B cell (primary cell): Measurements from ENCODE around the gene DHRS1. TPM values are rescaled to one million over a fixed set of nuclear protein-coding genes. Genes with fewer than 3 reads are reported as not detected.

Experiments used
- ATAC-seq: fragments of 200-7000 bp; cut with Tn5 transposase; one replicate; pipeline ENCODE4 v1.10.0; 2021; ENCODE audit warnings: low read depth, mild to moderate bottlenecking, moderate number of reproducible peaks, moderate library complexity
- CTCF ChIA-PET: fragments of 350-600 bp; sonication (Branson Sonifier 250); formaldehyde crosslinking; loops from one replicate; lab custom pipeline; 2021; ENCODE audit warnings: antibody characterized with exemption, inconsistent platforms; lab: Charles Lee
- POLR2A ChIA-PET: fragments of 350-600 bp; sonication (Branson Sonifier 250); formaldehyde crosslinking; loops from one replicate; lab custom pipeline; 2021; ENCODE audit warnings: antibody characterized with exemption; lab: Charles Lee
- DNase-seq: peaks from one replicate; pipeline ENCODE4 v3.0.0; 2013
- H2AFZ ChIP-seq: 2 replicates; pipeline ENCODE4 v1.6.1; 2012; ENCODE audit warnings: mild to moderate bottlenecking, low read depth, low read length; ENCODE audit not compliant: insufficient read depth, poor library complexity, severe bottlenecking
- H3K27ac ChIP-seq, 2 donors: 1 replicate in 1 of 2; 2 replicates in 1 of 2; pipeline ENCODE4 v1.5.1; 2012 to 2013; ENCODE audit warnings: low read length in 2 of 2, mild to moderate bottlenecking in 2 of 2, moderate library complexity in 1 of 2
- H3K27me3 ChIP-seq, 4 experiments: fragments of 200-600 bp in 1 of 4; sonication (generic) in 1 of 4; replicated peaks in 1 of 4; 1 replicate in 2 of 4; 2 replicates in 2 of 4; pipeline versions ENCODE4 v1.6.1 to v1.7.0; 2013 to 2016; ENCODE audit warnings: low read length in 3 of 4, mild to moderate bottlenecking in 2 of 4, mixed read lengths in 1 of 4, moderate library complexity in 1 of 4; ENCODE audit not compliant: insufficient read depth in 4 of 4, control insufficient read depth in 3 of 4; ENCODE audit errors: control extremely low read depth in 1 of 4
- H3K36me3 ChIP-seq, 2 experiments: replicated peaks in 1 of 2; 1 replicate in 1 of 2; 2 replicates in 1 of 2; pipeline versions ENCODE4 v1.6.1 to v1.7.1; 2013; ENCODE audit warnings: low read length in 1 of 2; ENCODE audit not compliant: insufficient read depth in 2 of 2, control insufficient read depth in 1 of 2; ENCODE audit errors: control extremely low read depth in 1 of 2, extremely low read depth in 1 of 2
- H3K4me1 ChIP-seq, 2 donors: fragments of 200-600 bp in 1 of 2; sonication (generic) in 1 of 2; 1 replicate in 1 of 2; 2 replicates in 1 of 2; pipeline versions ENCODE4 v1.5.1 to v1.6.1; 2013 to 2017; ENCODE audit warnings: low read length in 2 of 2; ENCODE audit not compliant: control insufficient read depth in 2 of 2, insufficient read depth in 2 of 2
- H3K4me2 ChIP-seq: replicated peaks from 2 replicates; pipeline ENCODE3; 2012; ENCODE audit warnings: mild to moderate bottlenecking, low read depth, low read length; ENCODE audit not compliant: poor library complexity, severe bottlenecking
- H3K4me3 ChIP-seq, 5 experiments: fragments of 200-600 bp in 1 of 5; sonication (generic) in 1 of 5; 1 replicate in 3 of 5; 2 replicates in 2 of 5; pipeline versions ENCODE4 v1.5.1 to v1.7.0; 2011 to 2016; ENCODE audit warnings: low read length in 4 of 5, mild to moderate bottlenecking in 4 of 5, low read depth in 2 of 5, control low read depth in 1 of 5, moderate library complexity in 1 of 5; ENCODE audit not compliant: insufficient read depth in 1 of 5; ENCODE audit errors: control extremely low read depth in 1 of 5, extremely low read depth in 1 of 5
- H3K79me2 ChIP-seq: fragments of 200-600 bp; sonication (generic); one replicate; pipeline ENCODE4 v1.6.0; 2016; ENCODE audit warnings: low read length; ENCODE audit not compliant: control insufficient read depth, insufficient read depth
- H3K9ac ChIP-seq: fragments of 200-600 bp; sonication (generic); 2 replicates; pipeline ENCODE4 v1.6.1; 2017; ENCODE audit warnings: mild to moderate bottlenecking, low read length, moderate library complexity
- H3K9me3 ChIP-seq, 3 donors: one replicate each; pipeline versions ENCODE4 v1.6.1 to v1.7.1; 2013; ENCODE audit warnings: low read length in 2 of 3; ENCODE audit not compliant: control insufficient read depth in 2 of 3, insufficient read depth in 1 of 3; ENCODE audit errors: control extremely low read depth in 1 of 3
- H4K20me1 ChIP-seq: 2 replicates; pipeline ENCODE4 v1.6.0; 2012; ENCODE audit warnings: mild to moderate bottlenecking, low read length; ENCODE audit not compliant: insufficient read depth, control insufficient read depth, poor library complexity, severe bottlenecking
- H3K27ac Mint-ChIP-seq: one replicate; pipeline ENCODE4 v1.8.0; 2021; ENCODE audit warnings: mixed read lengths
- H3K27me3 Mint-ChIP-seq: one replicate; pipeline ENCODE4 v1.8.0; 2021; ENCODE audit warnings: mixed read lengths
- H3K4me1 Mint-ChIP-seq: one replicate; pipeline ENCODE4 v1.8.0; 2021; ENCODE audit warnings: mixed read lengths
- H3K4me3 Mint-ChIP-seq: one replicate; pipeline ENCODE4 v1.8.0; 2021; ENCODE audit warnings: mixed read lengths
- H3K9me3 Mint-ChIP-seq: one replicate; pipeline ENCODE4 v1.8.0; 2022; ENCODE audit warnings: mixed read lengths; ENCODE audit not compliant: insufficient read depth
- CTCF ChIP-seq: fragments of 200-600 bp; IDR thresholded peaks from one replicate; pipeline ENCODE4 v1.8.0; 2022; ENCODE audit warnings: antibody characterized with exemption, mild to moderate bottlenecking
- EZH2 ChIP-seq: IDR thresholded peaks from 2 replicates; pipeline ENCODE4 v1.6.1; 2012; ENCODE audit warnings: borderline replicate concordance, low read depth, mild to moderate bottlenecking, moderate library complexity, low read length; ENCODE audit not compliant: insufficient read depth, poor library complexity, severe bottlenecking
- WGBS: methylation state at CpG from one replicate; pipeline ENCODE4 v1.1.5; 2013; ENCODE audit warnings: missing lambda C conversion rate; ENCODE audit not compliant: insufficient coverage; 5-methylcytosine and 5-hydroxymethylcytosine counted together
- intact Hi-C: fragments of 100-400 bp; cut with micrococcal nuclease; formaldehyde crosslinking; loops from one replicate; pipeline ENCODE4 v1.10.0; 2022
- polyA plus RNA-seq: library from polyadenylated mRNA; depleted of rRNA; stranded (reverse); fragments of >200 nt; gene quantifications from 2 replicates; pipeline ENCODE4 v1.2.3, GENCODE V29; 2012
- total RNA-seq, 2 donors: library from RNA; stranded (reverse); fragments of 120-200 nt in 1 of 2; gene quantifications; 1 replicate in 1 of 2; 2 replicates in 1 of 2; pipeline versions ENCODE4 v1.2.3 to v1.2.4, GENCODE V29; 2013 to 2022

DHRS1 gene
- total and polyA plus RNA-seq, 2 donors (not counting 1 experiment from before 2014, with no cell fraction given): 42.7 to 76.9 TPM

- WGBS: 88% methylated on average over 8 of the region's 12 CpGs
- peak overlapping the region; percentile 44 for H3K4me3 Mint-ChIP-seq
- H3K4me1 Mint-ChIP-seq: peaks cover 46% of the 10 kb centered on the region
- H4K20me1 ChIP-seq: peaks cover 6% of the 10 kb centered on the region
- POLR2A ChIA-PET: interaction anchor here (1.1 to 4.1 kb wide), 6 partner anchors 9 to 54 kb away, joined by 3 to 47 read pairs (median 4); partner anchors contain the start of genes LTB4R, LTB4R2, RABGGTA and TINF2
- no peak overlapping the region for H3K4me3 ChIP-seq
- no peaks in the 10 kb centered on the region for H3K27me3 Mint-ChIP-seq
- CTCF ChIA-PET: interaction anchor here (0.7 to 10.9 kb wide), 27 partner anchors 7 to 238 kb away, joined by 3 to 254 read pairs (median 7); partner anchors contain the start of genes CHMP4A, CIDEB, DCAF11 and IPO4
- peak; percentile 64 for ATAC-seq
- no peaks in the 10 kb centered on the region for H3K9me3 Mint-ChIP-seq
- H3K79me2 ChIP-seq: peaks cover 44% of the 10 kb centered on the region
- H3K27ac ChIP-seq: peak overlapping the region; percentile 42 to 76
- no peak for TF ChIP-seq EZH2
- TF ChIP-seq CTCF: peak; percentile 83
- intact Hi-C loops: loop anchor here (1.0 to 5.0 kb wide), 6 partner anchors 17 to 182 kb away; partner anchors contain the start of genes DCAF11, MDP1, NRL and RABGGTA
- H3K4me2 ChIP-seq: peak overlapping the region; percentile 17
- no peak overlapping the region for H3K9ac ChIP-seq
- H3K9me3 ChIP-seq: no peaks in the 10 kb centered on the region
- H3K36me3 ChIP-seq: peaks cover 4 to 38% of the 10 kb centered on the region in 2 experiments
- peak overlapping the region; percentile 85 for H3K27ac Mint-ChIP-seq
- DNase-seq: peak; percentile 86
- H3K4me1 ChIP-seq: peaks cover 30 to 41% of the 10 kb centered on the region in 2 donors
- H2AFZ ChIP-seq: no peak overlapping the region
- H3K27me3 ChIP-seq: no peaks in the 10 kb centered on the region
These were observed 3.0 kb downstream of the DHRS1 start for GRCh38 chr14:24296341-24297157.

- POLR2A ChIA-PET: no interaction called here
- H3K79me2 ChIP-seq: peaks cover 17% of the 10 kb centered on the region
- H3K4me2 ChIP-seq: no peak overlapping the region
- CTCF ChIA-PET: interaction anchor here (1.4 to 5.1 kb wide), 6 partner anchors 12 to 51 kb away, joined by 7 to 41 read pairs (median 12); partner anchors contain the start of genes CIDEB, LTB4R2, RABGGTA and TINF2
- H3K4me1 ChIP-seq: peaks cover 24 to 38% of the 10 kb centered on the region in 2 donors
- H3K27me3 Mint-ChIP-seq: no peaks in the 10 kb centered on the region
- TF ChIP-seq CTCF (no peak), EZH2 (no peak)
- H3K36me3 ChIP-seq: peaks cover 13 to 58% of the 10 kb centered on the region in 2 experiments
- no peak for ATAC-seq
- intact Hi-C loops: no loop called here
- no CpG with 5 or more reads among the region's 2 CpGs for WGBS
- no peak overlapping the region for H2AFZ ChIP-seq
- no peak overlapping the region for H3K9ac ChIP-seq
- H3K4me3 ChIP-seq: no peak overlapping the region
- no peak overlapping the region for H3K27ac Mint-ChIP-seq
- H3K9me3 ChIP-seq: no peaks in the 10 kb centered on the region
- peaks cover 33% of the 10 kb centered on the region for H3K4me1 Mint-ChIP-seq
- H3K27me3 ChIP-seq: no peaks in the 10 kb centered on the region
- DNase-seq: no peak
- H4K20me1 ChIP-seq: no peaks in the 10 kb centered on the region
- no peak overlapping the region for H3K4me3 Mint-ChIP-seq
- H3K27ac ChIP-seq: no peak overlapping the region
- no peaks in the 10 kb centered on the region for H3K9me3 Mint-ChIP-seq
These were observed 6.1 kb downstream of the DHRS1 start for GRCh38 chr14:24293525-24293924.
